Upper lobe of right lung (tissue), 1 donor: ENCODE data around the gene SLC25A38. TPM values are rescaled to one million over a fixed set of nuclear protein-coding genes. Genes with fewer than 3 reads are reported as not detected.
"Not testable (repeated sequence)": the region's sequence is repeated elsewhere in the genome, so short reads cannot be mapped to it uniquely, and the experiment has no call there.

Experiments
- ATAC-seq: fragments of 200-7000 bp; cut with Tn5 transposase; one replicate; pipeline ENCODE4 v1.9.1; 2020; ENCODE audit warnings: mild to moderate bottlenecking, moderate library complexity
- DNase-seq: peaks from one replicate; pipeline ENCODE4 v3.0.0-alpha.2; 2020
- H3K27ac ChIP-seq: fragments of 200-600 bp; one replicate; pipeline ENCODE4 v1.8.0; 2022
- H3K27me3 ChIP-seq: fragments of 200-600 bp; one replicate; pipeline ENCODE4 v1.8.0; 2022; ENCODE audit warnings: mild to moderate bottlenecking
- H3K36me3 ChIP-seq: fragments of 200-600 bp; one replicate; pipeline ENCODE4 v1.8.0; 2022
- H3K4me1 ChIP-seq: fragments of 200-600 bp; one replicate; pipeline ENCODE4 v1.8.0; 2022
- H3K4me3 ChIP-seq: fragments of 200-600 bp; one replicate; pipeline ENCODE4 v1.8.0; 2022; ENCODE audit warnings: mild to moderate bottlenecking
- H3K9me3 ChIP-seq: fragments of 200-600 bp; one replicate; pipeline ENCODE4 v1.8.0; 2022
- intact Hi-C: fragments of 100-400 bp; cut with DNase I; formaldehyde crosslinking; loops from one replicate; pipeline ENCODE4 v1.11.0; 2022
- total RNA-seq: library from RNA; stranded (reverse); fragmentation: NEBNext Ultra II Directional; extraction: Animal tissue kit (Norgen Biotek cat#: 25700); gene quantifications from one replicate; pipeline ENCODE4 v1.2.1, GENCODE V29; 2021
- TF ChIP-seq, protein P1 (sequence below): fragments of 200-600 bp; IDR thresholded peaks from one replicate; pipeline ENCODE4 v1.8.0; 2022; ENCODE audit warnings: antibody characterized with exemption
- donor health status: DM: no; HTN: yes; CAD: no; lungs with severe emphysema.

Gene SLC25A38
- total RNA-seq, 1 donor from 2014 or later, result 27.9 TPM

- DNase-seq (no peak), ATAC-seq (peak; percentile 89)
- TF ChIP-seq, protein P1, sequence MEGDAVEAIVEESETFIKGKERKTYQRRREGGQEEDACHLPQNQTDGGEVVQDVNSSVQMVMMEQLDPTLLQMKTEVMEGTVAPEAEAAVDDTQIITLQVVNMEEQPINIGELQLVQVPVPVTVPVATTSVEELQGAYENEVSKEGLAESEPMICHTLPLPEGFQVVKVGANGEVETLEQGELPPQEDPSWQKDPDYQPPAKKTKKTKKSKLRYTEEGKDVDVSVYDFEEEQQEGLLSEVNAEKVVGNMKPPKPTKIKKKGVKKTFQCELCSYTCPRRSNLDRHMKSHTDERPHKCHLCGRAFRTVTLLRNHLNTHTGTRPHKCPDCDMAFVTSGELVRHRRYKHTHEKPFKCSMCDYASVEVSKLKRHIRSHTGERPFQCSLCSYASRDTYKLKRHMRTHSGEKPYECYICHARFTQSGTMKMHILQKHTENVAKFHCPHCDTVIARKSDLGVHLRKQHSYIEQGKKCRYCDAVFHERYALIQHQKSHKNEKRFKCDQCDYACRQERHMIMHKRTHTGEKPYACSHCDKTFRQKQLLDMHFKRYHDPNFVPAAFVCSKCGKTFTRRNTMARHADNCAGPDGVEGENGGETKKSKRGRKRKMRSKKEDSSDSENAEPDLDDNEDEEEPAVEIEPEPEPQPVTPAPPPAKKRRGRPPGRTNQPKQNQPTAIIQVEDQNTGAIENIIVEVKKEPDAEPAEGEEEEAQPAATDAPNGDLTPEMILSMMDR, result no peak
- peak overlapping the region; percentile 37 for H3K27ac ChIP-seq
- peaks cover 8% of the 10 kb centered on the region for H3K4me1 ChIP-seq
- H3K9me3 ChIP-seq, result no peaks in the 10 kb centered on the region
- H3K36me3 ChIP-seq, result no peaks in the 10 kb centered on the region
- H3K4me3 ChIP-seq, result no peak overlapping the region
- intact Hi-C loops, result no loop called here
- H3K27me3 ChIP-seq, result no peaks in the 10 kb centered on the region
Observed at GRCh38 chr3:39362192-39362591, 21.0 kb upstream of the SLC25A38 start.

DNA sequence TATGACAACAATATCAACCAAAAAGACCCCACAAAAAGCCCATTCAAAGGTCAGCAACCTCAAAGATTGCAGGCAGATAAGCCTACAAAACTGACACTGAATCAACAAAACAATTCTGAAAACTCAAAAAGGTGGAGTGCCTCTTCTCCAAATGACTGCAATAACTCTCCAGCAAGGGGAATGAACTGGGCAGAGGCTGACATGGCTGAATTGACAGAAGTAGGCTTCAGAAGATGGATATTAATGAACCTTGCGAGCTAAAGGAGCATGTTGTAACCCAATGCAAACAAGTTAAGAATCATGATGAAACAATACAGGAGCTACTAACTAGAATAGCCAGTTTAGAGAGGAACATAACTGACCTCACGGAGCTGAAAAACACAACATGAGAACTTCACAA is 20.4 kb upstream of the SLC25A38 start:
- TF ChIP-seq, protein P1, result no peak
- no peaks in the 10 kb centered on the region for H3K27me3 ChIP-seq
- no peaks in the 10 kb centered on the region for H3K36me3 ChIP-seq
- no peak for DNase-seq
- ATAC-seq, result peak; percentile 78
- intact Hi-C loops, result no loop called here
- H3K4me1 ChIP-seq, result peaks cover 8% of the 10 kb centered on the region
- no peak overlapping the region for H3K27ac ChIP-seq
- H3K9me3 ChIP-seq, result no peaks in the 10 kb centered on the region
- no peak overlapping the region for H3K4me3 ChIP-seq

GRCh38 chr3:39370450-39370849 is 12.7 kb upstream of the SLC25A38 start:
- intact Hi-C loops, H3K27ac ChIP-seq, H3K9me3 ChIP-seq, ATAC-seq, H3K27me3 ChIP-seq, H3K4me3 ChIP-seq, H3K36me3 ChIP-seq, DNase-seq, H3K4me1 ChIP-seq: not testable (repeated sequence)

GRCh38 chr3:39372833-39373232 is 10.3 kb upstream of the SLC25A38 start:
- DNase-seq, result no peak
- Histone ChIP-seq H3K4me1 (no peaks in the 10 kb centered on the region), H3K27ac (no peak overlapping the region), H3K27me3 (no peaks in the 10 kb centered on the region), H3K9me3 (no peaks in the 10 kb centered on the region), H3K36me3 (no peaks in the 10 kb centered on the region), H3K4me3 (no peak overlapping the region)
- TF ChIP-seq, protein P1, result no peak
- intact Hi-C loops, result no loop called here
- no peak for ATAC-seq

DNA sequence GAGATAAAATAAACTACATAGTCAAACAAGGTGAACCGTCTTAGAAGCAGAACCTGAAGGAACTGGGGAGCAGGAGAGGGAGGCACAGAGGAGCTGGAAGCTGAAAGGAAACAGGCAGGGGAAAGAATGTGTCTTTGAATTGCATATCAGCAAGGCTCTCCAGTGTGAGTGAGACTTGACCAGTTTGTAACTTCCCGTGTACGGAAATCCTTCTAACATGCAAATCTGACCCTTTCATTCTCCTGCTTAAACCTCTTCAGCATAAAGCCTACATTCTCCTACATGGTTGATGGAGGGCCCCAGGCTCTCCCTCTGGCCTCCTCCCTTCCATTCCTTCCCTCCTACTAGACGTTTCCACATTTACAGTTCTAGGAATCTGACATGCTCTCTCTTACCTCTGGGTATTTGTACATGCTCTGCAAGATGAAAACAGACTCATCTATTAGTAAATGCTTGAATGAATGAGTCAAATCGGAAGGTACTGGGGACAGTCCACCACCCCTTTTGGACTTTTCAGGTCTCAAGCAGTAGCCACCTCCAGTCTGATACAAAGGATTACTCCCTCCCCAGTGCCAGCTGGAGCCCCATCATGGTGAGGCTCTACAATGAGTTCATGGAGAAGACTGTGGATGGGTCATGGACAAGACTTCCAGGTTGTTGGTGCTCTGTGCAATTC is 6.1 kb upstream of the SLC25A38 start:
- H3K27ac ChIP-seq, result no peak overlapping the region
- H3K4me1 ChIP-seq, result no peaks in the 10 kb centered on the region
- no peaks in the 10 kb centered on the region for H3K27me3 ChIP-seq
- TF ChIP-seq, protein P1, result no peak
- H3K36me3 ChIP-seq, result no peaks in the 10 kb centered on the region
- intact Hi-C loops, result no loop called here
- no peak for ATAC-seq
- no peak for DNase-seq
- no peaks in the 10 kb centered on the region for H3K9me3 ChIP-seq
- no peak overlapping the region for H3K4me3 ChIP-seq

DNA sequence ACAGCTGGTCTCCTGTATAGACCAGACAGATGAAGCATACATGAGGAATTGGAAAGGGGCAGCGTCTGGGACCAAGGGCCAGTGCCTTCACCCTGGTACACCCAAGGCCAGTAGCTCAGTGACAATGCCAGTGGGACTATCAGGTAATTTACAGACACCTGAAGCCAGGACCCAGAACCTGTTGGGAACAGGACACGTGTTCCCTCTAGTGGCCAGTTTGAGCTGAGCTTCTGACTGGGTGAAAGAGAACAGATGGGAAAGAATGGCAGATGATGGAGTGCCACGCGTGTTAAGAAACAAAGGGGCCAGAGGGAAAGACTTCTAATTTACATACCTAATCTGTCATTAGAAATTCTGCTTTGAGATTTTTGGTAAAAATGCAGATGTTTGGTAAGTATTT is 5.1 kb upstream of the SLC25A38 start:
- Histone ChIP-seq H3K27me3 (no peaks in the 10 kb centered on the region), H3K36me3 (no peaks in the 10 kb centered on the region), H3K4me1 (peaks cover 6% of the 10 kb centered on the region), H3K4me3 (no peak overlapping the region), H3K9me3 (no peaks in the 10 kb centered on the region), H3K27ac (no peak overlapping the region)
- no peak for DNase-seq
- peak; percentile 88 for ATAC-seq
- TF ChIP-seq, protein P1, result peak; percentile 67
- intact Hi-C loops, result no loop called here
